Activated T-helper 17 cell treated with anti-CD3 and anti-CD28 coated beads, Interleukin-2, amount 50 U/mL, for 72 hours (primary cell): ENCODE measurements around the gene SMC5. TPM values are rescaled to one million over a fixed set of nuclear protein-coding genes. Genes with fewer than 3 reads are reported as not detected.
"Not testable (repeated sequence)": the region's sequence is repeated elsewhere in the genome, so short reads cannot be mapped to it uniquely, and the experiment has no call there.

Source experiments
- ATAC-seq: fragments of 150-1000 bp; cut with Tn5 transposase; replicated peaks from 2 replicates; pipeline ENCODE4 v1.10.0; 2021; ENCODE audit warnings: mild to moderate bottlenecking, moderate library complexity
- H3K27ac Mint-ChIP-seq: one replicate; pipeline ENCODE4 v1.8.0; 2022; ENCODE audit warnings: mixed read lengths
- H3K27me3 Mint-ChIP-seq: one replicate; pipeline ENCODE4 v1.8.0; 2022; ENCODE audit warnings: mixed read lengths
- H3K36me3 Mint-ChIP-seq: one replicate; pipeline ENCODE4 v1.8.0; 2022; ENCODE audit warnings: low read depth, mild to moderate bottlenecking, mixed read lengths
- H3K4me1 Mint-ChIP-seq: one replicate; pipeline ENCODE4 v1.8.0; 2022; ENCODE audit warnings: mixed read lengths
- H3K4me3 Mint-ChIP-seq: one replicate; pipeline ENCODE4 v1.8.0; 2022; ENCODE audit warnings: mild to moderate bottlenecking, mixed read lengths
- H3K9me3 Mint-ChIP-seq: one replicate; pipeline ENCODE4 v1.8.0; 2022; ENCODE audit warnings: mixed read lengths
- total RNA-seq, 2 donors: library from RNA; stranded (reverse); gene quantifications; one replicate each; pipeline ENCODE4 v1.2.3, GENCODE V29; 2022

SMC5 gene
- total RNA-seq: 10 to 100 TPM; 42.2 to 49.3 TPM

DNA sequence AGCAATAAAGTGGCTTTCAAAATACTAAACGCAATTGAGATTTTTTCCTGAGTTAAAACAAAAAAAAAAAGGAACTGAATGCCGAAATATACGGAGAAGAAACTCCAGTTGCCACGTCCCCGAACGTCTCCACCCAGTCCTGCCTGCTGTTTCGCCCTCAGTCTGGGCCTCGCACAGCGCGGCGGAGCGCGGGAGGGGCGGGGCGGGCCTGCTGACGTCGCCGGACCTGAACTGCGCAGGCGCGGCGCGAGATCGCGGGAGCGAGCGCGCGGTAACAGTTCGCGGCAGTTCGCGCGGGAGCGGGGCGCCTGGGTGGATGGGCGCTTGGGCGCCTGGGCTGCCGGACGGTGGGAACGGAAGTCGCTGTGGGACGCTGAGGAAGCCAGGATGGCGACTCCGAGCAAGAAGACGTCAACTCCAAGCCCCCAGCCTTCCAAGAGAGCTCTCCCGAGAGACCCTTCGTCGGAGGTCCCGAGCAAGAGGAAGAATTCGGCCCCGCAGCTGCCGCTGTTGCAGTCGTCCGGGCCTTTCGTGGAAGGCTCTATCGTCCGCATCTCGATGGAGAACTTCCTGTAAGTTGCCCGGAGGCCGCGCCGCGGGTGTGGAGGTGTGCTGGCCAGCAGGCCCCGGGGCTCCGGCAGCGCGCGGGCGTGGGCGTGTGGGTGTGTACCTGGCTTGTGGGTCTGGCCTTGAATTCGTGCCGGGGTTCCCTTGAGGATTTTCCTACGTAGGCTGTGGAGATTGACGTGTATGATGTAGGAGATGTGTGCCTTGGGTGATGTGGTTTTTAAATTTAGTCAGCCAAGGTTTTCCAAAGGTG, at the start of gene SMC5:
Gene SMC5, plus strand, starts transcription at position 287 of the 820 bp plus-strand sequence. Its CDS starts 101 bp downstream, at position 388.
- H3K27ac Mint-ChIP-seq: peak within 1 kb of the TSS; percentile 87
- peaks cover 53% of the 10 kb centered on the region for H3K36me3 Mint-ChIP-seq
- no peaks in the 10 kb centered on the region for H3K27me3 Mint-ChIP-seq
- peak within 1 kb of the TSS; percentile 85 for H3K4me3 Mint-ChIP-seq
- H3K4me1 Mint-ChIP-seq: peaks cover 42% of the 10 kb centered on the region
- no peaks in the 10 kb centered on the region for H3K9me3 Mint-ChIP-seq
- peak; percentile 83 for ATAC-seq

GRCh38 chr9:70217029-70217428, 41.7 kb upstream of the SMC5 start:
- Mint-ChIP-seq H3K4me1 (no peaks in the 10 kb centered on the region), H3K27ac (no peak overlapping the region), H3K36me3 (peaks cover 7% of the 10 kb centered on the region), H3K4me3 (no peak overlapping the region), H3K27me3 (no peaks in the 10 kb centered on the region), H3K9me3 (peaks cover 13% of the 10 kb centered on the region)
- ATAC-seq: no peak

GRCh38 chr9:70218767-70219166, 40.0 kb upstream of the SMC5 start:
- H3K36me3 Mint-ChIP-seq: peaks cover 7% of the 10 kb centered on the region
- H3K9me3 Mint-ChIP-seq: peaks cover 12% of the 10 kb centered on the region
- H3K4me3 Mint-ChIP-seq: no peak overlapping the region
- no peaks in the 10 kb centered on the region for H3K27me3 Mint-ChIP-seq
- H3K27ac Mint-ChIP-seq: no peak overlapping the region
- no peak for ATAC-seq
- no peaks in the 10 kb centered on the region for H3K4me1 Mint-ChIP-seq

GRCh38 chr9:70220216-70220615, 38.6 kb upstream of the SMC5 start:
- H3K4me3 Mint-ChIP-seq: no peak overlapping the region

GRCh38 chr9:70222354-70222753, 36.4 kb upstream of the SMC5 start:
- Mint-ChIP-seq H3K36me3 (no peaks in the 10 kb centered on the region), H3K27me3 (no peaks in the 10 kb centered on the region), H3K4me3 (no peak overlapping the region), H3K4me1 (no peaks in the 10 kb centered on the region), H3K27ac (no peak overlapping the region), H3K9me3 (no peaks in the 10 kb centered on the region)
- ATAC-seq: no peak

More at GRCh38 chr9:70220216-70220615, 38.6 kb upstream of the SMC5 start:
- Mint-ChIP-seq H3K9me3 (no peaks in the 10 kb centered on the region), H3K36me3 (no peaks in the 10 kb centered on the region), H3K4me1 (no peaks in the 10 kb centered on the region), H3K27ac (no peak overlapping the region), H3K27me3 (no peaks in the 10 kb centered on the region)
- ATAC-seq: no peak

DNA sequence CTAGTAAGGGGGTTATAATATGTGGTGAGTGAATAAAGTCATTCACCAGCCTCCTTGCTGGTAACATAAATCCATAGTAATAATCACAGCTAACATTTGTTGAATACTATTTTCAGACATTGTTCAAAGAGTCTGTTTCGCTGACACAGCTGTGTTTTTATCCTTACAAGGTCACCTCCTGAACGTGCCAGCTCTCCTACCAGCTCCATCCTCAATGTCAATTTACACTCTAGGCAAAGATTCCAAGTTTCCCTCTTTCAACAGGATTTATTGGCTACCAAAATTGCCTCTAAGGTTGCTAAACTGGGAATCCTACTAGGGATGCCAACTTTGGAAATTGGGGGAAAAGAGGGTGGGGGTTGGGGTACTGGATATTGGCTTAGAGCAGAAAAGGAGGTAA, 30.7 kb upstream of the SMC5 start:
- H3K4me3 Mint-ChIP-seq: no peak overlapping the region
- no peaks in the 10 kb centered on the region for H3K4me1 Mint-ChIP-seq
- no peak overlapping the region for H3K27ac Mint-ChIP-seq
- ATAC-seq: no peak
- H3K9me3 Mint-ChIP-seq: no peaks in the 10 kb centered on the region
- peaks cover 4% of the 10 kb centered on the region for H3K27me3 Mint-ChIP-seq
- no peaks in the 10 kb centered on the region for H3K36me3 Mint-ChIP-seq

DNA sequence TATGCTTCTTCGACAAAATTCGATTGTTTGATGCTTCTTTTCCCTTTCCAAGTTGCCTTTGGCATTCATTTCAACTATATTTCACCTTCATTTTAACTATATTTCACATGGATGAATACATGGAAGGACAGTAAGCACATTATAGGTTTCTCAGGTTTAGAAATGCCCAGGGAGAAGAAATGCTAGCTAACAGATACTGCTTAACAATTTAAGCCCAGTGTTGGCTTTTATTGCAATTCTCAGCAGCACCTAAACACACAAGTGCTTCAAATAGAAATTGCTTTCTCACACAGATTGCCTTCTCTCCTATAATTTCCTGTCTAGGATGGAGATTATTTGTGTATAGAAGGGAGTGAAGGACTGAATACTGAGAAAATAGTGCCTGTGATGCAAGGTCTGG, 30.2 kb upstream of the SMC5 start:
- no peaks in the 10 kb centered on the region for H3K36me3 Mint-ChIP-seq
- ATAC-seq: no peak

DNA sequence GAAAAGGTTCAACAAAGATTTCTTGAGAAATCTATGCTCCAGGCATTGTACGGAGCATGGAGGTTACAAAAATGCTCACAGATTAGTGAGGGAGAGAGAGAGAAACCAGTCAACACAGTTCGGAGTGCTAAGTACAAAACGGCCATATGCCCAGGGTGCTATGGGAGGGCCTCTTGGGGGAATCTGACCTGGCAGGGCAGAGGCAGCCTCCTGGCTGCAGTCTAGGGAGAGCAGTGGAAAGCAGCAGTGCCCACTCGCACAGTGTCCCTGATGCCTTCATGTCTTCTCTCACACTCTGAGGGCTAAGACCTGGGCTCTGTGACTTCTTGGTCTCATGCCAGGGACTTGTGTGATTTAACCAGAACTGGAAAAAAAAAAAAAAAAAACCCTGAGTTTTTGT, 29.8 kb upstream of the SMC5 start:
- Mint-ChIP-seq H3K36me3 (no peaks in the 10 kb centered on the region), H3K27me3 (peaks cover 4% of the 10 kb centered on the region), H3K4me1 (no peaks in the 10 kb centered on the region), H3K9me3 (peaks cover 3% of the 10 kb centered on the region), H3K27ac (no peak overlapping the region), H3K4me3 (no peak overlapping the region)
- ATAC-seq: no peak

More for the DNA sequence above, 30.2 kb upstream of the SMC5 start:
- Mint-ChIP-seq H3K4me1 (no peaks in the 10 kb centered on the region), H3K27me3 (peaks cover 4% of the 10 kb centered on the region), H3K9me3 (peaks cover 2% of the 10 kb centered on the region), H3K4me3 (no peak overlapping the region), H3K27ac (no peak overlapping the region)

DNA sequence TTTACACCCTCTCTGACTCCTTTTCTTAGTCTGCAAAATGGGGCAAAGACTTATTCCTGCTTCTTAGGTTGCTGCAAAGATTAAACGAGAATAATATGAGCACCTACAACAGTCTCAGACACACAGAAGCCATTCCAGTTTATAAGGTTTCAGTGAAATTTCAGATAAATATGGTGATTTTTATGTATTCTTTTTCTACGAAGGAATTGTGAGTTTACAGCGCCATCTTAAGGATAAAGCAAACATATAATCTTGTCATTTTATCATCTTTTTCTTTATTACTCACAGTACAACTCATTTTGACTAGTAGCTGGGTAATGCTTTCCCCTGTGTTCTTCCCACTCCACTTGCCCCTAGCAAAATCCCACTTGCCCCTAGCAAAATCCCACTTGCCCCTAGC, 29.2 kb upstream of the SMC5 start:
- no peaks in the 10 kb centered on the region for H3K36me3 Mint-ChIP-seq
- peaks cover 4% of the 10 kb centered on the region for H3K27me3 Mint-ChIP-seq
- no peak overlapping the region for H3K4me3 Mint-ChIP-seq
- peaks cover 3% of the 10 kb centered on the region for H3K9me3 Mint-ChIP-seq
- no peak for ATAC-seq
- H3K4me1 Mint-ChIP-seq: no peaks in the 10 kb centered on the region
- no peak overlapping the region for H3K27ac Mint-ChIP-seq

GRCh38 chr9:70232476-70232875, 26.3 kb upstream of the SMC5 start:
- Mint-ChIP-seq H3K27me3 (peaks cover 8% of the 10 kb centered on the region), H3K4me1 (no peaks in the 10 kb centered on the region), H3K36me3 (no peaks in the 10 kb centered on the region), H3K27ac (no peak overlapping the region), H3K9me3 (peaks cover 7% of the 10 kb centered on the region), H3K4me3 (no peak overlapping the region)
- ATAC-seq: no peak

DNA sequence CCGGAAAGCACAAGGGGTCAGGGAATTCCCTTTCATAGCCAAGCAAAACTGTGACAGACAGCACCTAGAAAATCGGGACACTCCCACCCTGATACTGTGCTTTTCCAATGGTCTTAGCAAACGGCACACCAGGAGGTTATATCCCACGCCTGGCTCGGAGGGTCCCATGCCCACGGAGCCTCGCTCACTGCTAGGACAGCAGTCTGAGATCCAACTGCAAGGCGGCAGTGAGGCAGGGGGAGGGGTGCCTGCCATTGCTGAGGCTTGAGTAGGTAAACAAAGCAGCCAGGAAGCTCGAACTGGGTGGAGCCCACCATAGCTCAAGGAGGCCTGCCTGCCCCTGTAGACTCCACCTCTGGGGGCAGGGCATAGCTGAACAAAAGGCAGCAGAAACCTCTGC, 24.6 kb upstream of the SMC5 start:
- H3K9me3 Mint-ChIP-seq, H3K4me3 Mint-ChIP-seq, H3K4me1 Mint-ChIP-seq, ATAC-seq, H3K27me3 Mint-ChIP-seq, H3K27ac Mint-ChIP-seq, H3K36me3 Mint-ChIP-seq: not testable (repeated sequence)

DNA sequence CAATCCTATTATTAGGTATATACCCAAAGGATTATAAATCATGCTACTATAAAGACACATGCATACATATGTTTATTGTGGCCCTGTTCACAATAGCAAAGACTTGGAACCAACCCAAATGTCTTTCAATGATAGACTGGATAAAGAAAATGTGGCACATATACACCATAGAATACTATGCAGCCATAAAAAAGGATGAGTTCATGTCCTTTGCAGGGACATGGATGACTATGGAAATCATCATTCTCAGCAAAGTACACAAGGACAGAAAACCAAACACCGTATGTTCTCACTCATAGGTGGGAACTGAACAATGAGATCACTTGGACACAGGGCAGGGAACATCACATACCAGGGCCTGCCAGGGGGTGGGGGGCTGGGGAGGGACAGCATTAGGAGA, 12.8 kb upstream of the SMC5 start:
- not testable (repeated sequence) for H3K9me3 Mint-ChIP-seq, ATAC-seq, H3K4me1 Mint-ChIP-seq, H3K27ac Mint-ChIP-seq, H3K4me3 Mint-ChIP-seq, H3K36me3 Mint-ChIP-seq
- H3K27me3 Mint-ChIP-seq: peaks cover 12% of the 10 kb centered on the region

- Mint-ChIP-seq H3K4me1 (no peaks in the 10 kb centered on the region), H3K27me3 (no peaks in the 10 kb centered on the region), H3K36me3 (no peaks in the 10 kb centered on the region), H3K9me3 (no peaks in the 10 kb centered on the region), H3K27ac (no peak overlapping the region), H3K4me3 (no peak overlapping the region)
- ATAC-seq: no peak
Observed at GRCh38 chr9:70250221-70250620, 8.6 kb upstream of the SMC5 start.

DNA sequence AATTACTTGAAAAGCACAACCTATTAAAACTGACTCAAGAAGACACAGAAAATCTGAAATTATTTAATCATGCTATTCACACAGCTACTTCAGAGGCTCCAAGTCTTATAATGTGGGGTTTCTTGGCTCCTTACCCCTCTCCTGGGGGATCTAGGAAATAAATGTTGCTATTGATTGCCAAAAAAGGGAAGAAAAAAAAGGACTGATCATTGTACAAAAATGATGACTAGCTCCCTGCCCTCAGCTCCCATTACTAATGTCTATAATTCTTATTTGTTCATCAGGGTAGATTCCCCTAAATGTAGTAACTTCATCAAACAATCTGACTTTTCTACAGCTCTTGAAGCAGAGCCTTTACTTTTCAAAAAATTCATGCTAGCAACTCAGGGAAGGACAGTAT, 3.3 kb upstream of the SMC5 start:
- H3K4me1 Mint-ChIP-seq: peaks cover 16% of the 10 kb centered on the region
- peaks cover 24% of the 10 kb centered on the region for H3K36me3 Mint-ChIP-seq
- H3K27ac Mint-ChIP-seq: no peak overlapping the region
- H3K9me3 Mint-ChIP-seq: no peaks in the 10 kb centered on the region
- no peak overlapping the region for H3K4me3 Mint-ChIP-seq
- ATAC-seq: no peak
- no peaks in the 10 kb centered on the region for H3K27me3 Mint-ChIP-seq

DNA sequence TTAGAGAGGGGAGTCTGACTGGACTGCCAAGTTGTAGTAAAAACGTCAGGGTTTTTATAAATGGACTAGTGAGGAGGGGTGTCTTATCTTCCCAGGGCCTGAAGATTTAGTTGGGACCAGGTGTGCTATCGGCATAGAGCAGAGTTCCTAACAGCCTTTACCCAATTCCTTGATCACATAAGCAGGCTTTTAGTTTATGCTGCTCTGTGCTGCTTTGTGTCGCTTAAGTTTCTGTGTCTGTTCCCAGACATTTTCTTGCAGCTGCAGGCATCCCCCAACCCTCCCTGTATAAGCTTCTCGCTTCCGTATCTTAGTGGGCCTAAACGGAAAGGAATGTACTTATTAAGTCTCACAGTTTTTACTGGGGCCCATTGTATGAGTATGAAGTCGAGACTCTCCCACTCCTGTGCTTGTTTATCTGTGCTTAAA, 2.6 kb upstream of the SMC5 start:
- H3K4me3 Mint-ChIP-seq: no peak overlapping the region
- no peak overlapping the region for H3K27ac Mint-ChIP-seq
- peaks cover 23% of the 10 kb centered on the region for H3K4me1 Mint-ChIP-seq
- ATAC-seq: no peak
- no peaks in the 10 kb centered on the region for H3K27me3 Mint-ChIP-seq
- H3K9me3 Mint-ChIP-seq: no peaks in the 10 kb centered on the region
- peaks cover 31% of the 10 kb centered on the region for H3K36me3 Mint-ChIP-seq
